Right atrium auricular region (tissue), 2 donors: Measurements from ENCODE around the gene NOTCH3. TPM values are rescaled to one million over a fixed set of nuclear protein-coding genes. Genes with fewer than 3 reads are reported as not detected.

Experiments used
- DNase-seq: peaks from one replicate; pipeline ENCODE4 v3.0.0-alpha.2; 2019; ENCODE audit warnings: low spot score
- H3K27ac ChIP-seq, 2 donors: fragments of 200-600 bp; sonication (generic); 1 replicate in 1 of 2; 2 replicates in 1 of 2; pipeline ENCODE4 v1.5.1; 2016 to 2019
- H3K27me3 ChIP-seq, 2 donors: fragments of 200-600 bp; sonication (generic); one replicate each; pipeline versions ENCODE4 v1.5.1 to v1.6.0; 2017 to 2019
- H3K36me3 ChIP-seq: fragments of 200-600 bp; sonication (generic); one replicate; pipeline ENCODE4 v1.5.1; 2016
- H3K4me1 ChIP-seq, 2 donors: fragments of 200-600 bp; sonication (generic); one replicate each; pipeline versions ENCODE4 v1.5.1 to v1.6.0; 2017 to 2019
- H3K4me3 ChIP-seq, 2 donors: fragments of 200-600 bp; sonication (generic); 1 replicate in 1 of 2; 2 replicates in 1 of 2; pipeline ENCODE4 v1.5.1; 2017 to 2019; ENCODE audit warnings: mild to moderate bottlenecking in 1 of 2, moderate library complexity in 1 of 2
- H3K9me3 ChIP-seq, 2 donors: fragments of 200-600 bp; sonication (generic); one replicate each; pipeline ENCODE4 v1.5.1; 2019
- CTCF ChIP-seq, 2 donors: fragments of 200-600 bp; sonication (generic); IDR thresholded peaks; one replicate each; pipeline ENCODE4 v1.5.1; 2019; ENCODE audit warnings: antibody characterized with exemption in 2 of 2
- total RNA-seq, 2 donors: library from RNA; depleted of rRNA; stranded (reverse); fragments of >200 nt; gene quantifications; one replicate each; pipeline ENCODE4 v1.1.0, GENCODE V29; 2016

NOTCH3 gene
- total RNA-seq, 2 donors from 2014 or later: 16.8 to 34.2 TPM

- Histone ChIP-seq H3K27ac (no peak overlapping the region), H3K9me3 (no peaks in the 10 kb centered on the region), H3K4me3 (no peak overlapping the region), H3K27me3 (no peaks in the 10 kb centered on the region), H3K4me1 (no peaks in the 10 kb centered on the region), H3K36me3 (no peaks in the 10 kb centered on the region)
- DNase-seq: no peak
- no peak for TF ChIP-seq CTCF (IDR thresholded peaks at IDR 0.05)
These were observed 16.0 kb downstream of the NOTCH3 start for GRCh38 chr19:15184776-15185175.

- Histone ChIP-seq H3K36me3 (no peaks in the 10 kb centered on the region), H3K9me3 (no peaks in the 10 kb centered on the region), H3K4me1 (peaks cover 0 to 9% of the 10 kb centered on the region in 2 donors), H3K27me3 (no peaks in the 10 kb centered on the region), H3K4me3 (no peak overlapping the region), H3K27ac (no peak overlapping the region)
- no peak for TF ChIP-seq CTCF (IDR thresholded peaks at IDR 0.05)
- DNase-seq: no peak
These were observed 19.4 kb downstream of the NOTCH3 start for GRCh38 chr19:15181394-15181793.

- H3K27me3 ChIP-seq: no peaks in the 10 kb centered on the region
- no peaks in the 10 kb centered on the region for H3K9me3 ChIP-seq
- DNase-seq: no peak
- H3K4me3 ChIP-seq: peak overlapping the region in 1 of 2 donors; percentile 24
- no peak overlapping the region for H3K27ac ChIP-seq
- H3K4me1 ChIP-seq: peaks cover 0 to 9% of the 10 kb centered on the region in 2 donors
- no peaks in the 10 kb centered on the region for H3K36me3 ChIP-seq
- TF ChIP-seq CTCF (IDR thresholded peaks at IDR 0.05): no peak
These were observed 20.1 kb downstream of the NOTCH3 start for GRCh38 chr19:15180451-15181390.

GRCh38 chr19:15178629-15179308 is 22.0 kb downstream of the NOTCH3 start:
- no peak overlapping the region for H3K27ac ChIP-seq
- H3K36me3 ChIP-seq: no peaks in the 10 kb centered on the region
- no peak for DNase-seq

More at GRCh38 chr19:15178629-15179308, 22.0 kb downstream of the NOTCH3 start:
- TF ChIP-seq CTCF (IDR thresholded peaks at IDR 0.05): no peak
- Histone ChIP-seq H3K4me1 (peaks cover 0 to 9% of the 10 kb centered on the region in 2 donors), H3K9me3 (no peaks in the 10 kb centered on the region), H3K27me3 (no peaks in the 10 kb centered on the region), H3K4me3 (no peak overlapping the region)
